HEK293T (cell line): ENCODE data around the gene CCT8L2.
"Not testable (repeated sequence)": the region's sequence is repeated elsewhere in the genome, so short reads cannot be mapped to it uniquely, and the experiment has no call there.

ENCODE experiments used
- CTBP1 ChIP-seq: fragments of 450-650 bp; IDR thresholded peaks from 2 replicates; pipeline ENCODE4 v1.6.1; 2016; ENCODE audit warnings: borderline replicate concordance
- ELF4 ChIP-seq: fragments of 450-650 bp; IDR thresholded peaks from 2 replicates; pipeline ENCODE4 v1.6.1; 2017; ENCODE audit warnings: antibody characterized with exemption
- FOXA1 ChIP-seq: fragments of 450-650 bp; IDR thresholded peaks from 2 replicates; pipeline ENCODE4 v1.6.1; 2016; ENCODE audit warnings: mild to moderate bottlenecking
- FOXM1 ChIP-seq: fragments of 450-650 bp; IDR thresholded peaks from 2 replicates; pipeline ENCODE4 v1.6.1; 2017; ENCODE audit warnings: mild to moderate bottlenecking, borderline replicate concordance
- HDGF ChIP-seq: fragments of 450-650 bp; IDR thresholded peaks from 2 replicates; pipeline ENCODE4 v1.6.1; 2017; ENCODE audit warnings: antibody characterized with exemption, borderline replicate concordance
- SP1 ChIP-seq: fragments of 450-650 bp; IDR thresholded peaks from 2 replicates; pipeline ENCODE4 v1.6.1; 2017
- TARDBP ChIP-seq: fragments of 450-650 bp; IDR thresholded peaks from 2 replicates; pipeline ENCODE4 v1.6.1; 2016
- ZNF384 ChIP-seq: fragments of 450-650 bp; IDR thresholded peaks from 2 replicates; pipeline ENCODE4 v1.6.1; 2016
- TF ChIP-seq, protein P1 (sequence below): fragments of 450-650 bp; IDR thresholded peaks from 2 replicates; pipeline ENCODE4 v1.6.1; 2016

DNA sequence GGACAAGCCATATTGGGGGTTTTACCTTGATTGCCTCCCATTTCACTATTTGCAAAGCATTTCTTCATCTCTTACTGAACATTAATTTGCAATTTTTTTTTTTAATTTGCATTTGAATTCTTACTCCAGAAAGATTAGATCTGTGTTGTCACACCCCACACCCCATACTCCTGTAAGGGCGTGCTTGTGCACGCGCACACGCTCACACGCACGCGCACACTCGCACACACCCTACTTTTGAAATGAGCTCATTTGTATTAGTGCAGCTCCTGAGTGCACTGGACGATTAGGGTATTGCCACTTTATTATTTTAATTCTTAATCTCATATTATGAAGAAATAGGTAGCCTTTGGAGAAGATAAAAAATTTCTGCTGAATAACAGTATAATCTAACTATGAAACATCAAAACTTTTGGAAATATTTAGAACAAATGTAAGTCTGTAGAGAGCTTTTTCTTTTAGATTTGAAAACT is 11.2 kb upstream of the CCT8L2 start:
- TF ChIP-seq ELF4, SP1, FOXM1, FOXA1, CTBP1, ZNF384, HDGF, TARDBP: not testable (repeated sequence)
- TF ChIP-seq, protein P1, sequence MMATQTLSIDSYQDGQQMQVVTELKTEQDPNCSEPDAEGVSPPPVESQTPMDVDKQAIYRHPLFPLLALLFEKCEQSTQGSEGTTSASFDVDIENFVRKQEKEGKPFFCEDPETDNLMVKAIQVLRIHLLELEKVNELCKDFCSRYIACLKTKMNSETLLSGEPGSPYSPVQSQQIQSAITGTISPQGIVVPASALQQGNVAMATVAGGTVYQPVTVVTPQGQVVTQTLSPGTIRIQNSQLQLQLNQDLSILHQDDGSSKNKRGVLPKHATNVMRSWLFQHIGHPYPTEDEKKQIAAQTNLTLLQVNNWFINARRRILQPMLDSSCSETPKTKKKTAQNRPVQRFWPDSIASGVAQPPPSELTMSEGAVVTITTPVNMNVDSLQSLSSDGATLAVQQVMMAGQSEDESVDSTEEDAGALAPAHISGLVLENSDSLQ = not testable (repeated sequence)
